GM10248 (cell line): ENCODE measurements around the gene ZNF451.

Experiments
- CTCF ChIA-PET: fragments of 300-600 bp; sonication (Branson Sonifier 250); formaldehyde crosslinking; extraction: SDS; loops from one replicate; lab custom pipeline; 2021; ENCODE audit warnings: antibody characterized with exemption; lab: Yijun Ruan, JAX
- POLR2A ChIA-PET: fragments of 350-650 bp; sonication (Branson Sonifier 250); formaldehyde crosslinking; extraction: SDS; loops from one replicate; lab custom pipeline; 2020; ENCODE audit warnings: antibody characterized with exemption; lab: Yijun Ruan, JAX
- DNase-seq: peaks from one replicate; pipeline ENCODE4 v3.0.0; 2012; ENCODE audit errors: extremely low spot score
- TF ChIP-seq, protein P1 (sequence below): IDR thresholded peaks from 2 replicates; pipeline ENCODE4 v1.5.1; 2012; ENCODE audit warnings: mild to moderate bottlenecking, low read depth; ENCODE audit errors: extremely low read depth, missing control alignments, control extremely low read depth

Gene ZNF451

DNA sequence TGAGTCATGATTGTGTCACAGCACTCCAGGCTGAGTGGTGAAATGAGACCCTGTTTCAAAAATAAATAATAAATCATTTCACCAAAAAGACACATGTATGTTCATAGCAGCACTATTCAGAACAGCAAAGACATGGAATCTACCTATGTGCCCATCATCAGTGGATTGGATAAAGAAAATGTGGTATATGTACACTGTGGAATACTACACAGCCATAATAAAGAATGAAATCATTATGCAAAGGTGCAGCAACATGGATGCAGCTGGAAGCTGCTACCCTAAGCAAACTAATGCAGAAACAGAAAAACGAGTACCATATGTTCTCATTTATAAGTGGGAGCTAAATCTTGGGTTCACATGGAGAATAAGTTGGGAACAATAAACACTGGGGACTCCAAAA lies 33.1 kb downstream of the ZNF451 start:
- ChIA-PET POLR2A (no interaction called here), CTCF (interaction anchor here (1.8 kb wide), 1 partner anchor 13 kb away, joined by 4 read pairs; no protein-coding TSS in a partner anchor)
- TF ChIP-seq, protein P1, sequence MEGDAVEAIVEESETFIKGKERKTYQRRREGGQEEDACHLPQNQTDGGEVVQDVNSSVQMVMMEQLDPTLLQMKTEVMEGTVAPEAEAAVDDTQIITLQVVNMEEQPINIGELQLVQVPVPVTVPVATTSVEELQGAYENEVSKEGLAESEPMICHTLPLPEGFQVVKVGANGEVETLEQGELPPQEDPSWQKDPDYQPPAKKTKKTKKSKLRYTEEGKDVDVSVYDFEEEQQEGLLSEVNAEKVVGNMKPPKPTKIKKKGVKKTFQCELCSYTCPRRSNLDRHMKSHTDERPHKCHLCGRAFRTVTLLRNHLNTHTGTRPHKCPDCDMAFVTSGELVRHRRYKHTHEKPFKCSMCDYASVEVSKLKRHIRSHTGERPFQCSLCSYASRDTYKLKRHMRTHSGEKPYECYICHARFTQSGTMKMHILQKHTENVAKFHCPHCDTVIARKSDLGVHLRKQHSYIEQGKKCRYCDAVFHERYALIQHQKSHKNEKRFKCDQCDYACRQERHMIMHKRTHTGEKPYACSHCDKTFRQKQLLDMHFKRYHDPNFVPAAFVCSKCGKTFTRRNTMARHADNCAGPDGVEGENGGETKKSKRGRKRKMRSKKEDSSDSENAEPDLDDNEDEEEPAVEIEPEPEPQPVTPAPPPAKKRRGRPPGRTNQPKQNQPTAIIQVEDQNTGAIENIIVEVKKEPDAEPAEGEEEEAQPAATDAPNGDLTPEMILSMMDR, result no peak
- DNase-seq, result no peak

DNA sequence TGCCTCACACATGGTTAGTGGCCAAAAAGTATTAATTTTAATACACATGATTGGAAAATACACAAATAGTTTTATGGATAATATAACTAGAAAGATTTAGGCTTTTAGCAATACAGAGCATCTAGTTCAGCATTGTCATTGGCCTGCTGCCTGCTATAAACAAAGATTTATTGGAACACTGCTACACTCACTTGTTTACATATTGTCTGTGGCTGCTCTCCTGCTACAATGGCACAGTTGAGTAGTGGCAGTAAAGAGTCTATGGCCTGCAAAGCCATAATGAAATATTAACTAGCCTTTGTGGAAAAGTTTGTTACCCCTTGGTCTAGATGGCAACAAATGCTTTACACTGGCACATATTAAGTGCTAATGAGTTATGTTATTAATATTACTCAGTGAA lies 37.8 kb downstream of the ZNF451 start:
- POLR2A ChIA-PET, result no interaction called here
- DNase-seq, result no peak
- TF ChIP-seq, protein P1, result no peak
- CTCF ChIA-PET, result no interaction called here

DNA sequence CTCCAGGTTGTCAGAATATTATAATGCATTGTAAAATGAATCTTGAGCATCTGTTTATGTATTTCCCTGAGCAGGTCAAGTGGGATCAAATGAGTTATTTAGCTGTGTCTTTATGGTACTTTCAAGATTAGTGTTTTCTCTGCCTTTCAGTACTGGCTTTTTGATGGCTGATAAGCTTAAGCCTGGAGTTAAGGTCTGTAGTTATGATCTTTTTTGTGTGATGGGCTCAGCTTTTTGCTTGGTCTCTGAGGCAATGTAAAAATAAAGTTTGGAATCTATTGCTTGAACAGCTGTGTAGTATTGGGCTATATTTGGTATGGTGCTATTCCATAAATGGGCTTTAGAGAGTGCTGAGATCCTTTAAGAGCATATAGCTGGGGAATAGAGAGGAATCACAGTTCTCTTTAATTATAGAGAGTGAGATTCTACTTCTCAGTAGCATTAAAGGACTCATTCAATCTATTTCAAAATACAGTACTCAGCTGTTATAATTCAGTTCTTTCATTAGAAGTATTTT lies 40.7 kb downstream of the ZNF451 start:
- DNase-seq, result no peak
- POLR2A ChIA-PET, result interaction anchor here (0.6 kb wide), 1 partner anchor 24 kb away, joined by 3 read pairs; no protein-coding TSS in a partner anchor
- CTCF ChIA-PET, result interaction anchor here (0.8 to 1.8 kb wide), 6 partner anchors 9 to 37 kb away, joined by 3 to 5 read pairs (median 4); no protein-coding TSS in a partner anchor
- TF ChIP-seq, protein P1, result no peak

DNA sequence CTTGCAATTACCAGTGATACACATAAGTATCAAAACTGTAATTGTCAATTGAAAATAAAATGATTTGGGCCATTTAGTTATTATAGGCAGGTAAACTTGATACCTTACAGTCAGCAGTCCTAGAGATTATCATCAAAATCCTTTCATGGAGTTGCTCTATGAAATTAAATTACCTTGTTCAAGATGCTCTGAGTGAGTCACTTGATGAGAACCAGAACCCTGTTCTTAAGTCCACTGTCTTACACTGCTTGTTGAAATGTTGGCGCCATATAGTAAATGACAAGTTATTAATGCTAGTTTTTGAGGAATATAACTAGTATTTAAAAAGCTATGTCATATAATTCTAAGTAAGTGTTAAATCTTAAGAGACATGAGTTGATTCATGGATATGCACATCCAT lies 45.0 kb downstream of the ZNF451 start:
- DNase-seq, result no peak
- TF ChIP-seq, protein P1, result no peak
- ChIA-PET POLR2A (no interaction called here), CTCF (interaction anchor here (0.9 to 2.5 kb wide), 5 partner anchors 17 to 62 kb away, joined by 3 to 7 read pairs (median 3); partner anchors contain the start of gene BAG2)

DNA sequence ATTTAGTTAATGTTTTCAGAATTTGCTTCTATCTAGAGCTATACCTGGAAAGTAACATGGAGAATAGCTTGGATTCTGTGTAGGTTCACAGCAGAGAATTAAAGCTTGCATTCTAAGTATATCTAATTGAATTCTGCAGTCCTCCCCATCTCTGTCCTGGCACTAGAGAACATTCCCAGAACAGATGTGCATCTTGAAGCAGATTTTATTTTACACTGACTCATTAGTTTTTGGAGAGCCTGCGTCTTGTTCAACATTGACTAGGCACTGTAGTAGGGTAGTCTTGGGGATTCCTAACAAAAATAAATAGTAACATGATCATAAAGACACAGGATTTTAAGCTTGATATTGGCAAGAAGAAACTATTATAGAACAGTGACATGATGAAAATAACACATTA lies 45.9 kb downstream of the ZNF451 start:
- ChIA-PET POLR2A (no interaction called here), CTCF (interaction anchor here (0.7 to 2.5 kb wide), 2 partner anchors 12 to 26 kb away, joined by 4 to 7 read pairs; no protein-coding TSS in a partner anchor)
- DNase-seq, result no peak
- TF ChIP-seq, protein P1, result no peak

DNA sequence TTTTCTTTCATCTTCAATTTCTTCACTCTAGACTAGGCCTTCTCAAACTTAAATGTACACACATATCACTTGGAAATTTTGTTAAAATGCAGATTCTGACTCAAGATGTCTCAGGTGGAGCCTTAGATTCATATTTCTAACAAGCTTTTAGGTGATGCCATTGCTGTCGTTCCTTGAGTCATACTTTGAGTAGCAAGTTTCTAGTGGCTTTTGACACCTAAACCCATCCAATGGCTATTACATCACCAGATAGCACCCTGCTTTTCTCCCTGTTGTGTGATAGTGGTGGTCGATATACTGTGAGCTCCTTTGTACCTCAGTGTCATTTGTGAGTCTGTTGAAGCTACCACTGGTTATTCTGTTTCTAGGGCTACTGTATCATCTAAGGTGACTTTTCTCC lies 47.4 kb downstream of the ZNF451 start:
- ChIA-PET CTCF (no interaction called here), POLR2A (no interaction called here)
- no peak for DNase-seq
- TF ChIP-seq, protein P1, result no peak

DNA sequence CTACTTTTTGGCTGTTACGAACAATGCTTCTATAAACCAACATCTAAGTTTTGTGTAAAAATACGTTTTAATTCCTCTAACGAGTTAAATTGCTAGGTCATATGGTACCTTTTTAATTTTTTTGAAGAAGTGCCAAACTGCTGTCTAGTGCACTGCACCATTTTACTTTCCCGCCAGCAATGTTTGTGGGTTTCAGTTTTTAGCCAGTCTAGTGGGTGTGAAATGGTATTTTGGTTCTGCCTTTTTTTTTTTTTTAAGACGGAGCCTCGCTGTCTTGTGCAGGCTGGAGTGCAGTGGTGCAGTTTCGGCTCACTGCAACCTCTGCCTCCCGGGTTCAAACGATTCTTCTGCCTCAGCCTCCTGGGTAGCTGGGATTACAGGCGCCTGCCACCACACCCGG lies 48.0 kb downstream of the ZNF451 start:
- DNase-seq, result no peak
- TF ChIP-seq, protein P1, result no peak
- ChIA-PET POLR2A (no interaction called here), CTCF (no interaction called here)
